ENCODE measurements around the gene BMERB1.

Gene BMERB1

GRCh38 chr16:15617901-15618300 lies 183.5 kb downstream of the BMERB1 start:
- no peak for DNase-seq

- no peak for DNase-seq
Observed at GRCh38 chr16:15618392-15618791, 184.0 kb downstream of the BMERB1 start.

GRCh38 chr16:15620611-15621195 lies 186.3 kb downstream of the BMERB1 start:
- no peak for DNase-seq

- DNase-seq: no peak
Observed at GRCh38 chr16:15621456-15621855, 187.1 kb downstream of the BMERB1 start.

- no peak for DNase-seq
Observed at GRCh38 chr16:15621889-15622288, 187.5 kb downstream of the BMERB1 start.

DNA sequence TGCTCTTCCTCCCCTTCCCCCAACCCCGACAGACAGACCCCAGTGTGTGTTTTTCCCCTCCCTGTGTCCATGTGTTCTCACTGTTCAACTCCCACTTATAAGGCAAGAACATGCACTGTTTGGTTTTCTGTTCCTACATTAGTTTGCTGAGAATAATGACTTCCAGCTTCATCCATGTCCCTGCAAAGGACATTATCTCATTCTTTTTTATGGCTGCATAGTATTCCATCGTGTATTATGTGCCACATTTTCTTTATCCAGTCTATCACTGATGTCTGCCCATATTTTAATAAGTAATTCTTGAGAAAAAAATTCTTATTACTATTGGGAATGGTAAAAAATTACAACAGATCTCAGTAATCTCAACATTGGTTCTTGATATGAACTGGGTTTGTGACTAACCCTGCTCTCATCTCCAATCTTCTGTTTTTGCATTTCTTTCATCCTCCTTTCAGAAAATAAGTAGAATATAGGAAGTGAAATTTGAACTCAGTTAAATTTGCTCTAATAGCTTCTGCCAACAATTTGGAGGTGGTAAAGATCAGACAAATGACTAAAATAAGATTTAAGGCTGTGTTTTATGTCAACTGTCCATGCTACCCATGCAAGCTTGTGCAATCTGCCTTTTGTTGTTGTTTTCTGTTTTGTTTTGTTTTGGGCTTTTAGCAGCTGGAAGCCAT lies 197.5 kb downstream of the BMERB1 start:
- DNase-seq: no peak

DNA sequence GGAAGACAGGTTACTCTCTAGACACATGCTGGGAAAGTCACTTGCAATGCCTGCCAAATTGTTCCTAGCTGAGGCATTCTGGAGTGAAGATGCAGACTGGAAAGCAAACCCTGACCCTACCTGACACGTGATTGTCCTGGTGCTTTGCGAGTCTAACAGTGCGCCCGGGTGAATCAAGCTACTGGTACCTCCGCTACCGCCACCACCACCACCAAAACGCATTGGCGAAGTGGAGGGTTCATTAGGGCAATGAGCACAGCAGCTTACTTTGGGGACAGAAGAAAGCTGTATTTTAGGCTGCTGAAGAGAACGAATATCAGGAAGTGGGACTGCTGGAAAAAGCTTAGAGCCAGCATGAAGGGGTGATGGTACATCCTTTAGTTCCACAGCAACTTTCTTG lies 201.5 kb downstream of the BMERB1 start:
- no peak for DNase-seq

DNA sequence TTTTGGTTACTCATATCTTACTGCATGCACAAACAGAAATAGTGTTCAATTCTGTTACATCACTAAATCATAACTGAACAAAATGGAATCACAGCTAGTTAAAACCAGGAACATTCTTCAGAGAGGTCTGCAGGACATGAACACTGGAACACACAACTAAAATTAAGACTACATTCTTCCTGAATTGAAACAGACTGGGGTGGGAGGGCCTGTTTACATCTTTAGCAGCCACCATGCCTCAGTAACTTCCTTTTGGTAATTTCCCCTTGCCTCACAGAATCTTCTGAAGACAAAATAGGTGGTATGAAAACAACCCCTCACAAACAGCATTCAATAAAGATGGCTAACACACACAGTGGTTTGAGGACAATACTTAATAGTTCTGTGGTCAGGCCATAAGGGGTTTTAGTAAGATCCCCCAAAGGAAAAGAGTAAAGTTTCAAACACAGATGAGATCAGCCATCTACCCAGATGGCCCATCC lies 202.0 kb downstream of the BMERB1 start:
- DNase-seq: no peak

All from DMS153 (cell line).